Measurements from ENCODE around the gene MPIG6B.

MPIG6B gene

DNA sequence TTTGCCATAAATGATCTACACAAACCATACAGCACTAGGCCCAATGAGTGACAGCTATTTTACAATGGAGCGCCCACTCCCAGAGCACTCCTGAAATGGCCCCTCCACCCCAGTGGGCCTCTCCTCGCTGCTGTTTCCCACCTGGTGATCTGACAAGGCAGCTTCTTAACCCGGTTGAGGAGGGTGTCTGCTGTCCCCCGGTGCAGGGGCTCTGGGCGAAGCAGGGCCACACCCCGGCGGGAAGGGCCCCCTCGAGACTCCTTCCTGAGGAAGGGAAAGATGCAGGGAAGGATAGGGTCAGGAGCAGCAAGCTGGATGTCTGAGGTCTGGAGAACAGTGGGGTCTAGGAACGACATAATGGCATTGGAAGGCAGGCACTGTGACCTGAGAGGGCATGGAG is 30.3 kb upstream of the MPIG6B start:
- peaks cover 61% of the 10 kb centered on the region for H3K36me3 ChIP-seq (ENCODE audit: insufficient read depth, low read length)
- no peak overlapping the region for H3K4me2 ChIP-seq (ENCODE audit: low read length)
- no peaks in the 10 kb centered on the region for H3K9me3 ChIP-seq (ENCODE audit: low read length)
- no peak overlapping the region for H2AFZ ChIP-seq (ENCODE audit: low read length)
- H3K9me2 ChIP-seq (ENCODE audit: low read depth, low read length): no peaks in the 10 kb centered on the region
- no peaks in the 10 kb centered on the region for H3K27me3 ChIP-seq (ENCODE audit: insufficient read depth, low read length)
- H3K9ac ChIP-seq (ENCODE audit: low read length): no peak overlapping the region
- TF ChIP-seq, protein P1, sequence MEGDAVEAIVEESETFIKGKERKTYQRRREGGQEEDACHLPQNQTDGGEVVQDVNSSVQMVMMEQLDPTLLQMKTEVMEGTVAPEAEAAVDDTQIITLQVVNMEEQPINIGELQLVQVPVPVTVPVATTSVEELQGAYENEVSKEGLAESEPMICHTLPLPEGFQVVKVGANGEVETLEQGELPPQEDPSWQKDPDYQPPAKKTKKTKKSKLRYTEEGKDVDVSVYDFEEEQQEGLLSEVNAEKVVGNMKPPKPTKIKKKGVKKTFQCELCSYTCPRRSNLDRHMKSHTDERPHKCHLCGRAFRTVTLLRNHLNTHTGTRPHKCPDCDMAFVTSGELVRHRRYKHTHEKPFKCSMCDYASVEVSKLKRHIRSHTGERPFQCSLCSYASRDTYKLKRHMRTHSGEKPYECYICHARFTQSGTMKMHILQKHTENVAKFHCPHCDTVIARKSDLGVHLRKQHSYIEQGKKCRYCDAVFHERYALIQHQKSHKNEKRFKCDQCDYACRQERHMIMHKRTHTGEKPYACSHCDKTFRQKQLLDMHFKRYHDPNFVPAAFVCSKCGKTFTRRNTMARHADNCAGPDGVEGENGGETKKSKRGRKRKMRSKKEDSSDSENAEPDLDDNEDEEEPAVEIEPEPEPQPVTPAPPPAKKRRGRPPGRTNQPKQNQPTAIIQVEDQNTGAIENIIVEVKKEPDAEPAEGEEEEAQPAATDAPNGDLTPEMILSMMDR (IDR thresholded peaks at IDR 0.05; ENCODE audit: low read length): no peak
- TF ChIP-seq EZH2 (IDR thresholded peaks at IDR 0.05; ENCODE audit: borderline replicate concordance, low read length): no peak
- H4K20me1 ChIP-seq (ENCODE audit: insufficient read depth, low read length): no peaks in the 10 kb centered on the region
- H3F3A ChIP-seq (ENCODE audit: insufficient read depth, low read length): no peaks in the 10 kb centered on the region
- no peaks in the 10 kb centered on the region for H3K79me2 ChIP-seq (ENCODE audit: insufficient read depth, low read length)
- peaks cover 8% of the 10 kb centered on the region for H3K4me1 ChIP-seq (ENCODE audit: insufficient read depth, low read length, severe bottlenecking)
- H3K27ac ChIP-seq (ENCODE audit: low read depth, low read length, poor library complexity, severe bottlenecking): no peak overlapping the region
- H3K4me3 ChIP-seq (ENCODE audit: low read depth, low read length, poor library complexity, severe bottlenecking): no peak overlapping the region

DNA sequence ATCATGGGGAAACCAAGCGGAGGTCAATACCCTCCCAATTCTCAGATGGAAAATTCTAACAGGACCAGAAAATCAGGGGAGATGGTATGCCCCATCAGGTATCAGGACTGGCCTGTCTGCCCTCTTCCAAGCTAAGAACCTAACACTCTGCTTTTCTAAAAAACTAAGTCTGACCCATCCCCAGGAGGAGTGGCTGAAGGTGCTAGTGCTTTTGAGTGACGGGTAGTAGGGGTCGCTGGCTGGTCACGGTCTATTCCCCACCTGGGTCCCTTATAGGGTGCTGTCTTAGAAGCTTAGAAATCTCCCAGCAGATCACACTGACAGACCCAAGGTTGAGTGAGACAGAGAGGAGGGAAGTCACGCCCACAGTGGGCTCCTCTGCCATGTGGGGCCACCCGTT is 29.6 kb upstream of the MPIG6B start:
- no peak overlapping the region for H3K27ac ChIP-seq (ENCODE audit: low read depth, low read length, poor library complexity, severe bottlenecking)
- H3K79me2 ChIP-seq (ENCODE audit: insufficient read depth, low read length): no peaks in the 10 kb centered on the region
- H3K36me3 ChIP-seq (ENCODE audit: insufficient read depth, low read length): peaks cover 54% of the 10 kb centered on the region
- H4K20me1 ChIP-seq (ENCODE audit: insufficient read depth, low read length): no peaks in the 10 kb centered on the region
- TF ChIP-seq, protein P1 (IDR thresholded peaks at IDR 0.05; ENCODE audit: low read length): no peak
- TF ChIP-seq EZH2 (IDR thresholded peaks at IDR 0.05; ENCODE audit: borderline replicate concordance, low read length): no peak
- H3K9me2 ChIP-seq (ENCODE audit: low read depth, low read length): no peaks in the 10 kb centered on the region
- H3K9me3 ChIP-seq (ENCODE audit: low read length): no peaks in the 10 kb centered on the region
- no peaks in the 10 kb centered on the region for H3K27me3 ChIP-seq (ENCODE audit: insufficient read depth, low read length)
- H3K4me2 ChIP-seq (ENCODE audit: low read length): no peak overlapping the region
- no peaks in the 10 kb centered on the region for H3F3A ChIP-seq (ENCODE audit: insufficient read depth, low read length)
- H3K4me1 ChIP-seq (ENCODE audit: insufficient read depth, low read length, severe bottlenecking): peaks cover 8% of the 10 kb centered on the region
- H2AFZ ChIP-seq (ENCODE audit: low read length): no peak overlapping the region
- no peak overlapping the region for H3K9ac ChIP-seq (ENCODE audit: low read length)
- no peak overlapping the region for H3K4me3 ChIP-seq (ENCODE audit: low read depth, low read length, poor library complexity, severe bottlenecking)

DNA sequence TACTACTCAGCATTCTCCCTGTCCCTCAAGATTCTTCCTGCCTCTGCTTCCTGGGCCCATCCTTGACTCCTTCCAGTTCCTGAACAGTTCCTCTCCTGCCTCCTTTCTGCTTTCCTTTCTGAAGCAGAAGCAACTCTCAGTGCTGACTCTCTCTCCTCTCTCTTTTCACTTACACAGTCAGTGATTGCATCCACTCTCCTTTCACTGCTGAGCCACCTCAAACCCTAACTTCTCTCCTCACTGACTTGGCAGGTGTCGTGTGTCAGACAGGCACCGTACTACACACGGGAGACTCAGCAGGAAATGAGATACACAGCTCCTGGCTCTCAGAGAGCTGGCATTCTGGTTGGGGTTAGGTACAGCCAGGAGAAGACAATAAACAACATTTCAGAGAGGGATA is 25.6 kb upstream of the MPIG6B start:
- H3K36me3 ChIP-seq (ENCODE audit: insufficient read depth, low read length): peaks cover 39% of the 10 kb centered on the region
- H3K9me3 ChIP-seq (ENCODE audit: low read length): no peaks in the 10 kb centered on the region
- H3K4me1 ChIP-seq (ENCODE audit: insufficient read depth, low read length, severe bottlenecking): peaks cover 17% of the 10 kb centered on the region
- no peaks in the 10 kb centered on the region for H3F3A ChIP-seq (ENCODE audit: insufficient read depth, low read length)
- no peak overlapping the region for H3K4me2 ChIP-seq (ENCODE audit: low read length)
- H4K20me1 ChIP-seq (ENCODE audit: insufficient read depth, low read length): no peaks in the 10 kb centered on the region
- no peaks in the 10 kb centered on the region for H3K9me2 ChIP-seq (ENCODE audit: low read depth, low read length)
- no peak overlapping the region for H3K27ac ChIP-seq (ENCODE audit: low read depth, low read length, poor library complexity, severe bottlenecking)
- H2AFZ ChIP-seq (ENCODE audit: low read length): no peak overlapping the region
- H3K79me2 ChIP-seq (ENCODE audit: insufficient read depth, low read length): 0 out of 2 replicates have a peak, but pooled peaks cover 5% of the 10 kb centered on the region
- H3K27me3 ChIP-seq (ENCODE audit: insufficient read depth, low read length): no peaks in the 10 kb centered on the region
- TF ChIP-seq, protein P1 (IDR thresholded peaks at IDR 0.05; ENCODE audit: low read length): no peak
- TF ChIP-seq EZH2 (IDR thresholded peaks at IDR 0.05; ENCODE audit: borderline replicate concordance, low read length): no peak
- H3K4me3 ChIP-seq (ENCODE audit: low read depth, low read length, poor library complexity, severe bottlenecking): no peak overlapping the region
- H3K9ac ChIP-seq (ENCODE audit: low read length): no peak overlapping the region
